A549 (cell line): ENCODE measurements around the gene ARHGAP28. TPM values are rescaled to one million over a fixed set of nuclear protein-coding genes. Genes with fewer than 3 reads are reported as not detected.

Source experiments
- ATAC-seq, 2 experiments: fragments of 200-7000 bp in 1 of 2; fragments of >200 bp in 1 of 2; cut with Nextera tagmentation in 1 of 2; cut with Tn5 transposase in 1 of 2; 3 replicates each; pipeline versions ENCODE4 v1.8.0 to v1.9.1; 2018 to 2020; ENCODE audit warnings: mild to moderate bottlenecking in 1 of 2, moderate library complexity in 1 of 2
- CTCF ChIA-PET: fragments of 300-600 bp; sonication (Branson Sonifier 250); formaldehyde crosslinking; extraction: SDS; loops from one replicate; lab custom pipeline; 2021; ENCODE audit warnings: antibody characterized with exemption, inconsistent platforms; lab: Yijun Ruan, JAX
- POLR2A ChIA-PET: fragments of 350-600 bp; formaldehyde crosslinking; extraction: SDS; loops from one replicate; lab custom pipeline; 2021; ENCODE audit warnings: antibody characterized with exemption, inconsistent platforms; lab: Yijun Ruan, JAX
- DNase-seq, 2 experiments: peaks; one replicate each; pipeline versions ENCODE4 v3.0.0 to v3.0.0-alpha.2; 2011 to 2016; ENCODE audit warnings: low read depth in 1 of 2, low spot score in 1 of 2
- FAIRE-seq: peaks from 2 replicates; lab custom pipeline; 2011; peaks lifted over from hg19 to GRCh38; lab: Jason Lieb, UNC
- H3K27ac ChIP-seq, 2 experiments: fragments of >200 bp; sonication (Bioruptor Twin); formaldehyde crosslinking; 3 replicates each; pipeline ENCODE4 v1.5.1; 2016 to 2017
- H3K4me1 ChIP-seq: fragments of >200 bp; sonication (Bioruptor Twin); formaldehyde crosslinking; 3 replicates; pipeline ENCODE4 v1.6.1; 2016
- H3K4me2 ChIP-seq: fragments of >200 bp; sonication (Bioruptor Twin); formaldehyde crosslinking; 3 replicates; pipeline ENCODE4 v1.6.1; 2016
- H3K4me3 ChIP-seq: fragments of >200 bp; sonication (Bioruptor Twin); formaldehyde crosslinking; 3 replicates; pipeline ENCODE4 v1.5.1; 2016
- H3K9me3 ChIP-seq: fragments of >200 bp; sonication (Bioruptor Twin); formaldehyde crosslinking; 3 replicates; pipeline ENCODE4 v1.6.1; 2016
- BHLHE40 ChIP-seq: IDR thresholded peaks from 2 replicates; pipeline ENCODE4 v1.6.1; 2012; ENCODE audit warnings: low read depth, low read length, inconsistent platforms
- CBX8 ChIP-seq: fragments of 200-600 bp; sonication (generic); IDR thresholded peaks from 2 replicates; pipeline ENCODE4 v1.6.1; 2016
- CEBPB ChIP-seq, 2 experiments: fragments of >200 bp in 1 of 2; sonication (Bioruptor Twin) in 1 of 2; formaldehyde crosslinking in 1 of 2; IDR thresholded peaks; 2 replicates each; pipeline ENCODE4 v1.6.1; 2012 to 2016
- CHD4 ChIP-seq: fragments of 200-600 bp; sonication (generic); IDR thresholded peaks from 2 replicates; pipeline ENCODE4 v1.6.1; 2016; ENCODE audit warnings: antibody characterized with exemption, mild to moderate bottlenecking, borderline replicate concordance
- ELK1 ChIP-seq: fragments of 150-350 bp; IDR thresholded peaks from 2 replicates; pipeline ENCODE4 v1.6.1; 2014; ENCODE audit warnings: low read depth, mild to moderate bottlenecking, low read length
- HDAC2 ChIP-seq: fragments of 200-600 bp; sonication (generic); IDR thresholded peaks from 2 replicates; pipeline ENCODE4 v1.6.1; 2016
- HMGXB4 ChIP-seq: fragments of 250-450 bp; sonication (Bioruptor Pico); IDR thresholded peaks from 2 replicates; pipeline ENCODE4 v1.5.0; 2021; ENCODE audit warnings: mild to moderate bottlenecking, moderate library complexity, borderline replicate concordance
- HOXB13 ChIP-seq: fragments of 250-450 bp; sonication (Bioruptor Pico); IDR thresholded peaks from 2 replicates; pipeline ENCODE4 v1.5.0; 2020; ENCODE audit warnings: low read depth, mild to moderate bottlenecking, moderate library complexity
- HOXB5 ChIP-seq: fragments of 250-450 bp; sonication (Bioruptor Pico); IDR thresholded peaks from 2 replicates; pipeline ENCODE4 v1.5.0; 2020; ENCODE audit warnings: mild to moderate bottlenecking, moderate library complexity
- JUNB ChIP-seq: fragments of >200 bp; sonication (Bioruptor Twin); formaldehyde crosslinking; IDR thresholded peaks from 2 replicates; pipeline ENCODE4 v1.6.1; 2016
- KDM5A ChIP-seq: fragments of 200-600 bp; sonication (generic); IDR thresholded peaks from 2 replicates; pipeline ENCODE4 v1.6.1; 2016; ENCODE audit warnings: antibody characterized with exemption, mild to moderate bottlenecking
- MAX ChIP-seq: IDR thresholded peaks from 2 replicates; pipeline ENCODE4 v1.6.1; 2012
- NFE2L2 ChIP-seq: fragments of 150-350 bp; conservative IDR thresholded peaks from 2 replicates; pipeline ENCODE4 v1.6.1; 2014; ENCODE audit warnings: low read length
- PHF8 ChIP-seq: fragments of 200-600 bp; sonication (generic); IDR thresholded peaks from 2 replicates; pipeline ENCODE4 v1.6.1; 2016; ENCODE audit warnings: low read depth, mild to moderate bottlenecking, antibody characterized with exemption, moderate library complexity, borderline replicate concordance
- POLR2AphosphoS2 ChIP-seq: conservative IDR thresholded peaks from 2 replicates; pipeline ENCODE4 v1.6.1; 2012; ENCODE audit warnings: low read length, improper control_type of control experiment, inconsistent platforms
- RCOR1 ChIP-seq: fragments of 150-350 bp; IDR thresholded peaks from 2 replicates; pipeline ENCODE4 v1.6.1; 2014; ENCODE audit warnings: antibody characterized with exemption, low read length, low read depth
- SREBF2 ChIP-seq: fragments of 450-650 bp; IDR thresholded peaks from 2 replicates; pipeline ENCODE4 v1.6.1; 2014; ENCODE audit warnings: mild to moderate bottlenecking, moderate library complexity
- TFCP2L1 ChIP-seq: fragments of 250-450 bp; sonication (Bioruptor Pico); IDR thresholded peaks from 2 replicates; pipeline ENCODE4 v1.5.0; 2021; ENCODE audit warnings: mild to moderate bottlenecking
- ZC3H11A ChIP-seq: fragments of 450-650 bp; IDR thresholded peaks from 2 replicates; pipeline ENCODE4 v1.6.1; 2014; ENCODE audit warnings: antibody characterized with exemption, mild to moderate bottlenecking
- ZFP36 ChIP-seq: fragments of 450-650 bp; IDR thresholded peaks from 2 replicates; pipeline ENCODE4 v1.6.1; 2014; ENCODE audit warnings: borderline replicate concordance; ENCODE audit not compliant: partially characterized antibody
- WGBS: methylation state at CpG from one replicate; pipeline ENCODE4 v1.1.6; 2017; ENCODE audit errors: missing lambda C conversion rate; 5-methylcytosine and 5-hydroxymethylcytosine counted together
- polyA plus RNA-seq, 4 experiments: library from polyadenylated mRNA; depleted of rRNA in 3 of 4; stranded (reverse); fragments of >200 nt; fragmentation: RNase III in 1 of 4; extraction: RNeasy Plus Mini Kit Qiagen cat#74134 plus additional on column Dnase treatment in 1 of 4; gene quantifications; 2 replicates in 3 of 4; 3 replicates in 1 of 4; pipeline ENCODE4 v1.2.3, GENCODE V29; 2011 to 2017

The ARHGAP28 gene
- polyA plus RNA-seq, 2 of the 4 experiments (the other 2 are of a cell fraction): 0.13 to 0.17 TPM

DNA sequence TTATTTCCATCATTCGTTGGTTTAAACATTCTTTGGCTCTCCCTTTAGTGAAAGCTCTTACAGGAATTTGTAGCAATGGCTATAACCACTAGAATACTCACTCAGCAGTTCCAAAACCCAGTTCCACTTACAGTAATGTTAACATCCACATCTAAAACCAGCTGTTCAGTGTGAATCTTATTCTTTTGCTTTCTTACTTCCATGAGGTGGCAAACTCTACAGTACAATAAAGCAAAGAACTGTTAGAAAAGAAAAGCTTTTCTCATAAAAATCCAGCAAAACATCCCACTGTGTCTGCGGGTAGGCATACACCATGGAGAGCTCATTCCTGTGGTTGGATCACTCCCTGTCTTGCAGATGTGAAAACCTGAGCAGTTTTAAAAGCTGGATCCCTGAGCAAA, 147.1 kb downstream of the ARHGAP28 start (continued):
- TF ChIP-seq KDM5A (no peak), HDAC2 (no peak), SREBF2 (no peak)

DNA sequence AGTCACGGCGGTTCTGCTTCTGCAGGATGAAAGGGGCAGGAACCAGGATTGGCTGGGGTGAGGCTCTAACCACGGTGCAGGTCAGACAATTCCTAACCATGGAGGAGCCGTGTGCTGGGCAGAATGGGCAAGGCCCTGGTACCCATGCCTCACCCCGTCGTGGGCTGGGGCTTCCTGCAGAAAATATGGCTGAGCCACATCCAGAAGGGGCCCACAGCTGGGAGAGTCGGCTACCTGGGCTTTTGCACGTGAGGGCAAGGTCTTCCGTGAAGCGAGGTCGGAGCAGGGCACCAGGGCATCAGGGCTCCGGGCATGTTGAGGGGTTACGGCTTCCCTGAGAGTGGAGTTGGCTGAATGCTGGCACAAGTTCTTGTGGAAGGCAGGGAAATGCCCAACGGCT, 147.8 kb downstream of the ARHGAP28 start:
- no peak overlapping the region for H3K4me2 ChIP-seq
- H3K4me3 ChIP-seq: no peak overlapping the region
- ChIA-PET CTCF (no interaction called here), POLR2A (no interaction called here)
- no peak overlapping the region for H3K27ac ChIP-seq
- no peak for ATAC-seq
- no peaks in the 10 kb centered on the region for H3K4me1 ChIP-seq
- no peak for DNase-seq
- TF ChIP-seq POLR2AphosphoS2 (no peak), BHLHE40 (no peak)
- FAIRE-seq: no peak
- WGBS: 36% methylated on average over 12 of the region's 14 CpGs
- no peaks in the 10 kb centered on the region for H3K9me3 ChIP-seq

DNA sequence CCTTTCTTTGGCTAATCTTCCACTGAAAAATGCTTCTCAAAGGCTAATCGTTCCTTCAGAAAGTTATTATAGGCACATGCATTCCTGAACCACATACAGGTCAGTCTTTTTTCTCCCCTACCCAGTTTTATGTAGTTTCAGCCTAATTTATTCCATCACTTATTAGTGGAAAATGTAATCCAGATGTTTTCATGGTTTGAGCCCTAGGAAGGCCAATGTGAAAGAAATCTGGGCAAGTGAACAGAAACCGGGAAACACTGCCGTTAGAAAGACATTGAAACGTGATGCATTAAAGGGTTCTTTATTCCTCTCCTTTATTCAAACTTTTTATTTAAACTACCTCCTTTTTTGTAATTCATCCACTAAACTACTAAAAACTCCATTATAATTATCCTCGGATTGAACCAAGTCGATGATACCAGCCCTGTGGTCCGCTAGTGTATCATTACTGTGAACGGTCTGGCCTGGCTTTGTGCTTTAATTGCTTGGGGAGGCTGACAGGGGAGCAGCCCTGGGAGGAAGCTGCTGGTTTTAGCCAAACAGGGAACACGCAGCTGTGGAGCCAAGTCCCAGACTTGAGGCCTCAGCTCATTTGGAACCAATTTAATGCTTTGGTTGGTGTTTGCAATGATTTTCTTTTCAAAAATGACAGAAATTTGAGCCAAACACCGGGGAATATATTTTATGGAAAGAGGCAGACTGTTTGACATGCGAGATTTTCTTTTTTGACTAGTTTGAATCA, 149.2 kb downstream of the ARHGAP28 start:
- H3K4me2 ChIP-seq: no peak overlapping the region
- H3K4me1 ChIP-seq: no peaks in the 10 kb centered on the region
- ATAC-seq (no peak), FAIRE-seq (no peak)
- H3K9me3 ChIP-seq: no peaks in the 10 kb centered on the region
- H3K4me3 ChIP-seq: no peak overlapping the region
- WGBS: 19% methylated on average over 10 of the region's 11 CpGs
- ChIA-PET CTCF (no interaction called here), POLR2A (no interaction called here)
- no peak overlapping the region for H3K27ac ChIP-seq
- no peak for TF ChIP-seq HMGXB4 (CRISPR knock-in tag)
- no peak for TF ChIP-seq TFCP2L1 (CRISPR knock-in tag)
- no peak for TF ChIP-seq CBX8
- no peak for TF ChIP-seq ZC3H11A
- TF ChIP-seq ELK1: no peak
- TF ChIP-seq, all 56 proteins: peak for 0
- no peak for DNase-seq

DNA sequence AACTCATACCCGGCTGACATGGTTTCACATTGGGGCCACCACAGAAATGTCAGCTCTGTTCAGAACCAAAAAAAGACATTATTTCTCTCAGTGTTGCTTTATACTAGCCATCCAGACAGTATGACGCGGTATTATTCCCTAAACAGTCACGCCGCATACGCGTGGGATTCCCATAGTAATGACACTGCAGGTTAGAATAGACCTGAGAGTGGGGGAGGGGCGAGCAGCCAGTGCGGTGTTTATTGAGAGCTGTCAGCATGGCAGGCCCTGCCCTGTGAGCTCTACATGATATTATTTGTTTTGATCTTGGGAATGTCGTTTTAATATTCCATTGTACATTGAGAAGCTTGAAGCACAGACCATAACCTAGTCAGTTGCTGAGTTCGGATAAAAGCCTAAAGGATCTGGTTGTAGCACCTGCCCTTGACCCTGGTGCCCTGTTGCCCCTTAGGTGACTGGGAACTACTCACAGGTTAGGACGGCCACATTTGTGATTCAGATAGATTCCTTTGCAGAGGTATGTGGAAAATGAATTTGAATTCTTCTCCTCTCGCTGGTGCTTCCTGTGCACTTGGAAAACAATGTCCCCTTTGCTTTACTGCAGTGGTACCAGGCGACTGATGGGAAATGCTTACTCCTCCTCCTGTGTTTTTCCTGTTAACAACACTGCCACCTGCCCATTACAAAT, 150.1 kb downstream of the ARHGAP28 start:
- no peak overlapping the region for H3K4me3 ChIP-seq
- H3K4me2 ChIP-seq: no peak overlapping the region
- ChIA-PET POLR2A (no interaction called here), CTCF (no interaction called here)
- H3K27ac ChIP-seq: no peak overlapping the region
- no peak for DNase-seq
- no peaks in the 10 kb centered on the region; the same call in 2 of the 3 replicates for H3K9me3 ChIP-seq
- H3K4me1 ChIP-seq: no peaks in the 10 kb centered on the region
- TF ChIP-seq ZFP36: no peak
- no peak for TF ChIP-seq JUNB
- no peak for TF ChIP-seq KDM5A
- TF ChIP-seq CEBPB (IDR thresholded peaks at IDR 0.05): no peak
- TF ChIP-seq CHD4: no peak
- TF ChIP-seq MAX: no peak
- TF ChIP-seq HMGXB4 (CRISPR knock-in tag): no peak
- no peak for TF ChIP-seq POLR2AphosphoS2
- TF ChIP-seq HDAC2: no peak
- TF ChIP-seq NFE2L2: no peak
- TF ChIP-seq BHLHE40: no peak
- no peak for TF ChIP-seq HOXB13 (CRISPR knock-in tag)
- TF ChIP-seq PHF8: no peak
- TF ChIP-seq HOXB5 (CRISPR knock-in tag): no peak
- no peak for TF ChIP-seq RCOR1
- TF ChIP-seq, all 56 proteins: peak for 0
- ATAC-seq: no peak
- 50% methylated on average over 14 of the region's 14 CpGs for WGBS
- no peak for FAIRE-seq
